HEK293 (cell line): ENCODE results near the gene TPM2.

Experiments used
- CTCF ChIA-PET: fragments of 350-600 bp; formaldehyde crosslinking; extraction: SDS; loops from one replicate; lab custom pipeline; 2021; ENCODE audit warnings: antibody characterized with exemption; lab: Yijun Ruan, JAX
- POLR2A ChIA-PET: fragments of 300-600 bp; formaldehyde crosslinking; extraction: SDS; loops from one replicate; lab custom pipeline; 2020; ENCODE audit warnings: antibody characterized with exemption, inconsistent platforms; lab: Yijun Ruan, JAX
- H3K27ac ChIP-seq: fragments of 200-500 bp; sonication (Bioruptor generic); 2 replicates; pipeline ENCODE4 v1.5.1; 2014; ENCODE audit warnings: low read depth, low read length, control low read depth, inconsistent platforms; ENCODE audit errors: extremely low read depth
- H3K36me3 ChIP-seq, 2 experiments: fragments of 200-500 bp in 1 of 2; sonication (Bioruptor generic) in 1 of 2; 1 replicate in 1 of 2; 2 replicates in 1 of 2; pipeline ENCODE4 v1.5.1; 2014 to 2017; ENCODE audit warnings: inconsistent platforms in 2 of 2, low read length in 2 of 2; ENCODE audit not compliant: control insufficient read depth in 2 of 2, insufficient read depth in 1 of 2
- H3K4me1 ChIP-seq: fragments of 200-500 bp; sonication (Bioruptor generic); 2 replicates; pipeline ENCODE4 v1.5.1; 2014; ENCODE audit warnings: mild to moderate bottlenecking, low read length, inconsistent platforms; ENCODE audit not compliant: control insufficient read depth, insufficient read depth
- H3K4me3 ChIP-seq: 2 replicates; pipeline ENCODE4 v1.5.1; 2011; ENCODE audit warnings: low read depth, mild to moderate bottlenecking, control low read depth, low read length, moderate library complexity
- H3K9me3 ChIP-seq: fragments of 200-500 bp; sonication (Bioruptor generic); 2 replicates; pipeline ENCODE4 v1.5.1; 2014; ENCODE audit warnings: low read depth, low read length, inconsistent platforms; ENCODE audit not compliant: control insufficient read depth, insufficient read depth
- BCL11B ChIP-seq: fragments of 450-650 bp; formaldehyde crosslinking; IDR thresholded peaks from 2 replicates; pipeline ENCODE4 v1.5.1; 2016; ENCODE audit warnings: low read depth, missing biosample characterization, missing genetic modification characterization
- FEZF1 ChIP-seq: fragments of 450-650 bp; formaldehyde crosslinking; IDR thresholded peaks from 2 replicates; pipeline ENCODE4 v1.5.1; 2016; ENCODE audit warnings: missing biosample characterization, missing genetic modification characterization
- GLI2 ChIP-seq: fragments of 450-650 bp; formaldehyde crosslinking; IDR thresholded peaks from 2 replicates; pipeline ENCODE4; 2017; ENCODE audit warnings: missing biosample characterization, missing genetic modification characterization, low read depth, borderline replicate concordance
- INSM2 ChIP-seq: fragments of 450-650 bp; formaldehyde crosslinking; IDR thresholded peaks from 2 replicates; pipeline ENCODE4 v1.5.1; 2016; ENCODE audit warnings: missing biosample characterization, missing genetic modification characterization
- KLF1 ChIP-seq: fragments of 450-650 bp; formaldehyde crosslinking; IDR thresholded peaks from 2 replicates; pipeline ENCODE4 v1.5.1; 2016; ENCODE audit warnings: missing biosample characterization, missing genetic modification characterization
- OSR2 ChIP-seq: fragments of 450-650 bp; formaldehyde crosslinking; IDR thresholded peaks from 2 replicates; pipeline ENCODE4 v1.5.1; 2016; ENCODE audit warnings: missing biosample characterization, missing genetic modification characterization
- PATZ1 ChIP-seq: fragments of 450-650 bp; formaldehyde crosslinking; IDR thresholded peaks from 2 replicates; pipeline ENCODE4 v1.5.1; 2016; ENCODE audit warnings: missing biosample characterization, missing genetic modification characterization
- SCRT2 ChIP-seq: fragments of 450-650 bp; formaldehyde crosslinking; IDR thresholded peaks from 2 replicates; pipeline ENCODE4 v1.5.1; 2016; ENCODE audit warnings: missing biosample characterization, missing genetic modification characterization
- YY2 ChIP-seq: fragments of 450-650 bp; formaldehyde crosslinking; IDR thresholded peaks from 2 replicates; pipeline ENCODE4 v1.5.1; 2016; ENCODE audit warnings: missing biosample characterization, missing genetic modification characterization
- ZBTB17 ChIP-seq: fragments of 450-650 bp; formaldehyde crosslinking; IDR thresholded peaks from 2 replicates; pipeline ENCODE4 v1.5.1; 2016; ENCODE audit warnings: missing biosample characterization, missing genetic modification characterization
- ZNF16 ChIP-seq: fragments of 450-650 bp; formaldehyde crosslinking; IDR thresholded peaks from 2 replicates; pipeline ENCODE4 v1.5.1; 2016; ENCODE audit warnings: low read depth, missing biosample characterization, missing genetic modification characterization
- ZNF169 ChIP-seq: fragments of 450-650 bp; formaldehyde crosslinking; IDR thresholded peaks from 2 replicates; pipeline ENCODE4 v1.5.1; 2016; ENCODE audit warnings: missing biosample characterization, missing genetic modification characterization
- ZNF239 ChIP-seq: fragments of 450-650 bp; formaldehyde crosslinking; IDR thresholded peaks from 2 replicates; pipeline ENCODE4 v1.5.1; 2016; ENCODE audit warnings: missing biosample characterization, missing genetic modification characterization
- ZNF248 ChIP-seq: fragments of 450-650 bp; formaldehyde crosslinking; IDR thresholded peaks from 2 replicates; pipeline ENCODE4 v1.5.1; 2017; ENCODE audit warnings: missing biosample characterization, missing genetic modification characterization
- ZNF354C ChIP-seq: fragments of 450-650 bp; formaldehyde crosslinking; IDR thresholded peaks from 2 replicates; pipeline ENCODE4 v1.5.1; 2016; ENCODE audit warnings: missing biosample characterization, missing genetic modification characterization, low read depth, borderline replicate concordance
- ZNF416 ChIP-seq: fragments of 450-650 bp; formaldehyde crosslinking; IDR thresholded peaks from 2 replicates; pipeline ENCODE4 v1.5.1; 2016; ENCODE audit warnings: missing biosample characterization, missing genetic modification characterization
- ZNF530 ChIP-seq: fragments of 450-650 bp; formaldehyde crosslinking; IDR thresholded peaks from 2 replicates; pipeline ENCODE4 v1.5.1; 2016; ENCODE audit warnings: low read depth, missing biosample characterization, missing genetic modification characterization
- ZNF548 ChIP-seq: fragments of 450-650 bp; formaldehyde crosslinking; IDR thresholded peaks from 2 replicates; pipeline ENCODE4 v1.5.1; 2016; ENCODE audit warnings: missing biosample characterization, missing genetic modification characterization
- ZNF677 ChIP-seq: fragments of 450-650 bp; IDR thresholded peaks from 2 replicates; pipeline ENCODE4 v1.5.0; 2018; ENCODE audit warnings: missing biosample characterization, mild to moderate bottlenecking, missing genetic modification characterization, moderate library complexity
- ZNF792 ChIP-seq: fragments of 450-650 bp; formaldehyde crosslinking; IDR thresholded peaks from 2 replicates; pipeline ENCODE4 v1.5.1; 2016; ENCODE audit warnings: missing biosample characterization, missing genetic modification characterization
- TF ChIP-seq, protein P1 (sequence below): fragments of 450-650 bp; formaldehyde crosslinking; IDR thresholded peaks from 2 replicates; pipeline ENCODE4 v1.5.1; 2016; ENCODE audit warnings: missing biosample characterization, missing genetic modification characterization
- TF ChIP-seq, protein P2 (sequence below): fragments of 450-650 bp; formaldehyde crosslinking; conservative IDR thresholded peaks from 2 replicates; pipeline ENCODE4 v1.5.1; 2016; ENCODE audit warnings: low read depth, missing biosample characterization, missing genetic modification characterization
- TF ChIP-seq, protein P3 (sequence below): fragments of 450-650 bp; formaldehyde crosslinking; IDR thresholded peaks from 2 replicates; pipeline ENCODE4 v1.5.1; 2016; ENCODE audit warnings: missing biosample characterization, missing genetic modification characterization

TPM2 gene

DNA sequence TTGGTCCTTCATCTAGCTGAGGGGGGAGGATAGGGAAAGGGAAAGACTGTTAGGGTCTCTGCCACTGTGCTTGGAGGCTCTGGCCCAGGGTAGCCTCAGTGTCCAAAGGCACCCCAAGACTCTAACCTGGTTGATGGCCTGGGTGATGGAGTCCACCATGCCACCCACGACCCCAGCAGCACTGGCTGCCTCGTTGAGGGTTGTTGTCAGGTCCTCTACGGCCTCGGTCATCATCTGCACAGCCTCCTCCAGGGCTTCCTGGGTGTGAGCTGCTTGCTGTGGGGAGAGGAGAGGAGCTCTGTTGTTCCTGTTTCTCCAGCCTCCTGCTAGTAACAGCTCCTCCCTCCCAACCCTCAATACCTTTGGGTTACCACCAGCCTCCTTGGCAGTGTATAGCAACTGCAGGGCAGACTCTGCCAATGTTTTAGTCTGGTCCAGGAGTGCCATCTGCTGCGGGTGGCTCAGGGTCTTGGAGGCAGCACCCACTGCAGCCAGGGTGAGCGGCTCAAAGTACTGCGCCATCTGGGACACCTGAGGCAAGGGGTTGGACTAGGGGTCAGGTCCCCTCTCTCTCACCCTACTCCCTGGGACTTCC is 16.2 kb upstream of the TPM2 start (continued):
- TF ChIP-seq PATZ1 (tag by site-specific recombination), result no peak
- TF ChIP-seq ZNF239, result no peak
- TF ChIP-seq YY2 (tag by site-specific recombination), result no peak
- no peak for TF ChIP-seq ZNF16 (tag by site-specific recombination)
- no peak for TF ChIP-seq BCL11B (tag by site-specific recombination)
- no peak for TF ChIP-seq INSM2
- TF ChIP-seq GLI2 (tag by site-specific recombination), result no peak
- TF ChIP-seq ZNF354C (tag by site-specific recombination), result no peak
- TF ChIP-seq ZBTB17 (tag by site-specific recombination), result no peak
- TF ChIP-seq ZNF677 (tag by site-specific recombination), result no peak
- no peak for TF ChIP-seq FEZF1 (tag by site-specific recombination)
- TF ChIP-seq, protein P1, sequence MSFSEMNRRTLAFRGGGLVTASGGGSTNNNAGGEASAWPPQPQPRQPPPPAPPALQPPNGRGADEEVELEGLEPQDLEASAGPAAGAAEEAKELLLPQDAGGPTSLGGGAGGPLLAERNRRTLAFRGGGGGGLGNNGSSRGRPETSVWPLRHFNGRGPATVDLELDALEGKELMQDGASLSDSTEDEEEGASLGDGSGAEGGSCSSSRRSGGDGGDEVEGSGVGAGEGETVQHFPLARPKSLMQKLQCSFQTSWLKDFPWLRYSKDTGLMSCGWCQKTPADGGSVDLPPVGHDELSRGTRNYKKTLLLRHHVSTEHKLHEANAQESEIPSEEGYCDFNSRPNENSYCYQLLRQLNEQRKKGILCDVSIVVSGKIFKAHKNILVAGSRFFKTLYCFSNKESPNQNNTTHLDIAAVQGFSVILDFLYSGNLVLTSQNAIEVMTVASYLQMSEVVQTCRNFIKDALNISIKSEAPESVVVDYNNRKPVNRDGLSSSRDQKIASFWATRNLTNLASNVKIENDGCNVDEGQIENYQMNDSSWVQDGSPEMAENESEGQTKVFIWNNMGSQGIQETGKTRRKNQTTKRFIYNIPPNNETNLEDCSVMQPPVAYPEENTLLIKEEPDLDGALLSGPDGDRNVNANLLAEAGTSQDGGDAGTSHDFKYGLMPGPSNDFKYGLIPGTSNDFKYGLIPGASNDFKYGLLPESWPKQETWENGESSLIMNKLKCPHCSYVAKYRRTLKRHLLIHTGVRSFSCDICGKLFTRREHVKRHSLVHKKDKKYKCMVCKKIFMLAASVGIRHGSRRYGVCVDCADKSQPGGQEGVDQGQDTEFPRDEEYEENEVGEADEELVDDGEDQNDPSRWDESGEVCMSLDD (tag by site-specific recombination), result no peak
- no peak for TF ChIP-seq ZNF548 (tag by site-specific recombination)

DNA sequence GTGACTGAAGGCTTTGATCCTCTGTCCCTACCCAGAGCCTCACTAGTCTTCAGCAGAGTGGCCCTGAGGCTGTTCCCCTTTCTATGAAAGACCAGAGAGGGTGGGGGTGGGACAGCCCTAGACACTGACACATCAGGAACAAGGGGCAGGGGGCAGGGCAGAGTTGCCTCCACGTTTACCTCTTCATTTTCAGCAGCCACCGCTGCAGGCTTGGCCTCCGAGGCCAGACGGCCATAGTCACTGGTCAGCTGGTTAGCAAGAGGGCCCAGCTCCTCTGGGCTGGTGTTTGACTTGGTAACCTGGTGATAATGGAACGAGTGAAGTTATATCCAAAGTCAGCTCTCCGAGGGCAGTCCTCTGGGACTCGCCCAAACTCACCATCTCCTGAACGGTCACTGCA is 15.6 kb upstream of the TPM2 start:
- Histone ChIP-seq H3K4me3 (no peak overlapping the region), H3K4me1 (no peaks in the 10 kb centered on the region), H3K36me3 (peaks cover 41 to 94% of the 10 kb centered on the region in 2 experiments), H3K27ac (no peak overlapping the region), H3K9me3 (no peaks in the 10 kb centered on the region)
- ChIA-PET POLR2A (interaction anchor here (0.6 to 1.1 kb wide), 2 partner anchors 11 to 58 kb away, joined by 3 read pairs; no protein-coding TSS in a partner anchor), CTCF (interaction anchor here (1.0 to 1.5 kb wide), 4 partner anchors 9 to 177 kb away, joined by 3 to 6 read pairs (median 4); no protein-coding TSS in a partner anchor)
- no peak for TF ChIP-seq OSR2 (tag by site-specific recombination)
- TF ChIP-seq, protein P2, sequence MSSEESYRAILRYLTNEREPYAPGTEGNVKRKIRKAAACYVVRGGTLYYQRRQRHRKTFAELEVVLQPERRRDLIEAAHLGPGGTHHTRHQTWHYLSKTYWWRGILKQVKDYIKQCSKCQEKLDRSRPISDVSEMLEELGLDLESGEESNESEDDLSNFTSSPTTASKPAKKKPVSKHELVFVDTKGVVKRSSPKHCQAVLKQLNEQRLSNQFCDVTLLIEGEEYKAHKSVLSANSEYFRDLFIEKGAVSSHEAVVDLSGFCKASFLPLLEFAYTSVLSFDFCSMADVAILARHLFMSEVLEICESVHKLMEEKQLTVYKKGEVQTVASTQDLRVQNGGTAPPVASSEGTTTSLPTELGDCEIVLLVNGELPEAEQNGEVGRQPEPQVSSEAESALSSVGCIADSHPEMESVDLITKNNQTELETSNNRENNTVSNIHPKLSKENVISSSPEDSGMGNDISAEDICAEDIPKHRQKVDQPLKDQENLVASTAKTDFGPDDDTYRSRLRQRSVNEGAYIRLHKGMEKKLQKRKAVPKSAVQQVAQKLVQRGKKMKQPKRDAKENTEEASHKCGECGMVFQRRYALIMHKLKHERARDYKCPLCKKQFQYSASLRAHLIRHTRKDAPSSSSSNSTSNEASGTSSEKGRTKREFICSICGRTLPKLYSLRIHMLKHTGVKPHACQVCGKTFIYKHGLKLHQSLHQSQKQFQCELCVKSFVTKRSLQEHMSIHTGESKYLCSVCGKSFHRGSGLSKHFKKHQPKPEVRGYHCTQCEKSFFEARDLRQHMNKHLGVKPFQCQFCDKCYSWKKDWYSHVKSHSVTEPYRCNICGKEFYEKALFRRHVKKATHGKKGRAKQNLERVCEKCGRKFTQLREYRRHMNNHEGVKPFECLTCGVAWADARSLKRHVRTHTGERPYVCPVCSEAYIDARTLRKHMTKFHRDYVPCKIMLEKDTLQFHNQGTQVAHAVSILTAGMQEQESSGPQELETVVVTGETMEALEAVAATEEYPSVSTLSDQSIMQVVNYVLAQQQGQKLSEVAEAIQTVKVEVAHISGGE (tag by site-specific recombination), result no peak
- no peak for TF ChIP-seq ZNF248 (tag by site-specific recombination)
- no peak for TF ChIP-seq ZNF416 (tag by site-specific recombination)
- TF ChIP-seq, protein P3, sequence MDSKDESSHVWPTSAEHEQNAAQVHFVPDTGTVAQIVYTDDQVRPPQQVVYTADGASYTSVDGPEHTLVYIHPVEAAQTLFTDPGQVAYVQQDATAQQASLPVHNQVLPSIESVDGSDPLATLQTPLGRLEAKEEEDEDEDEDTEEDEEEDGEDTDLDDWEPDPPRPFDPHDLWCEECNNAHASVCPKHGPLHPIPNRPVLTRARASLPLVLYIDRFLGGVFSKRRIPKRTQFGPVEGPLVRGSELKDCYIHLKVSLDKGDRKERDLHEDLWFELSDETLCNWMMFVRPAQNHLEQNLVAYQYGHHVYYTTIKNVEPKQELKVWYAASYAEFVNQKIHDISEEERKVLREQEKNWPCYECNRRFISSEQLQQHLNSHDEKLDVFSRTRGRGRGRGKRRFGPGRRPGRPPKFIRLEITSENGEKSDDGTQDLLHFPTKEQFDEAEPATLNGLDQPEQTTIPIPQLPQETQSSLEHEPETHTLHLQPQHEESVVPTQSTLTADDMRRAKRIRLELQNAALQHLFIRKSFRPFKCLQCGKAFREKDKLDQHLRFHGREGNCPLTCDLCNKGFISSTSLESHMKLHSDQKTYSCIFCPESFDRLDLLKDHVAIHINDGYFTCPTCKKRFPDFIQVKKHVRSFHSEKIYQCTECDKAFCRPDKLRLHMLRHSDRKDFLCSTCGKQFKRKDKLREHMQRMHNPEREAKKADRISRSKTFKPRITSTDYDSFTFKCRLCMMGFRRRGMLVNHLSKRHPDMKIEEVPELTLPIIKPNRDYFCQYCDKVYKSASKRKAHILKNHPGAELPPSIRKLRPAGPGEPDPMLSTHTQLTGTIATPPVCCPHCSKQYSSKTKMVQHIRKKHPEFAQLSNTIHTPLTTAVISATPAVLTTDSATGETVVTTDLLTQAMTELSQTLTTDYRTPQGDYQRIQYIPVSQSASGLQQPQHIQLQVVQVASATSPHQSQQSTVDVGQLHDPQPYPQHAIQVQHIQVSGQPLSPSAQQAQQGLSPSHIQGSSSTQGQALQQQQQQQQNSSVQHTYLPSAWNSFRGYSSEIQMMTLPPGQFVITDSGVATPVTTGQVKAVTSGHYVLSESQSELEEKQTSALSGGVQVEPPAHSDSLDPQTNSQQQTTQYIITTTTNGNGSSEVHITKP (tag by site-specific recombination), result no peak
- no peak for TF ChIP-seq ZNF169
- TF ChIP-seq ZNF792 (tag by site-specific recombination), result no peak
- no peak for TF ChIP-seq ZNF530 (tag by site-specific recombination)
- TF ChIP-seq SCRT2 (tag by site-specific recombination), result no peak
- no peak for TF ChIP-seq KLF1
